Left forelimb (tissue), 1 donor: ENCODE results near the gene DDX11.
A peak's percentile ranks its signal among the peaks of the same experiment; 100 is the strongest.
"Not testable (repeated sequence)": the region's sequence is repeated elsewhere in the genome, so short reads cannot be mapped to it uniquely, and the experiment has no call there.

Experiments
- DNase-seq: peaks from one replicate; pipeline ENCODE4 v3.0.0-alpha.2; 2018; ENCODE audit warnings: low spot score

Gene DDX11

DNA sequence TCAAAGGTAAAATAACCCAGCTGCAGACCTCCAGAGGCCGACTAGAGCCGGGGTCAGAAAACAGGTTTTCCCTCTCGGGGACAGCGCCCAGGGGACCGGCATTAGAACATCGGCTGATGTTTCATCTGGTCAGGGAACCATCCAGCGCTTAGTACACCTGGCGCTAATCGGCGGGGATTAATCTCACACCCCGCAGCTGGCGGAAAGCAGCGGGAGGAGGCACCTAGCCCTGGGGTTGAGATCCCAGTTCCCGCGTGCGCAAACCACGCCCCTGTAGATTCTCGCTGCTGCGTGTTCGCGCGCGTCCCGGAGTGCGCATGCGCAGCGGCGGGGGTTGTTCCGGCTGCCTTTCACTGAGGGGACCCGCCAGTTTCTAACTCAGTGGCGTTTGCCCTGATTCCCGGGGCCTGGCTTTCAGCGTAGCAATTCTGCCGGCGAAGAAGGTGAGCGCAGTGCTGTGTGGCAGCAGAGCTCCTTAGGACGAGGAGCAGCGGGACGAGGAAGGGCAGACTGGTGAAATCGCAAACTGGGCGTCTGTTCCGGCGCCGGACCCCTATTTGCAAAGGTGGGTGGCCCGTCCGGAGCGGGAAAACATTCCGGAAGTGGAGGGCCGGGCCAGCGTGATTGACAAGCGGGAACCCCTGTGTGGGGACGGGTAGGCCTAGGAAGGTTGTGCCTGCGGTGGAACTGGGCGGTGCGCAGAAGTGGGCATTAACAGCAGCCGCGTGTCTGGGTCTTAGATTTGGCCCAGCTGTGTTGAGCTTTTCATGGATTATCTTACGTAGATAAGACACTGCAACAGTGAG, at the start of gene DDX11:
TSS of gene DDX11 (plus strand) at position 334 of the 806 bp plus-strand sequence. CDS start 4,534 bp downstream, outside the sequence.
- peak; percentile 93 for DNase-seq

DNA sequence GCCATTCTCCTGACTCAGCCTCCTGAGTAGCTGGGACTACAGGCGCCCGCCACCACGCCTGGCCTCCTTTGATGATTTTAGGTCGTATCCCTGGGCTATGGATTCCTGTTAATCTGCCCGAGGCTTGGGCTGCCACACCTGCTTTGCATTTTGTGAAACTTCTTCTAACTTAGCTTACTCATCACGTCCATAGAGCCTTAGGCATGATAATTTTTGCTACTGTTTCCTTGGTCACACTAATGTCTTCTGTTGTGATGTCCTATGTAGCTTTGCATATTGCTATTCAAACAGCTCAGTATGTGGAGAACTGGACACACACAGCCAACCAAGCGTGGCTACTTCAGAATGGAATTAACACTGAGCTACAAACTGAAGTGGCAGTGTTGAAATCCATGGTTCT, 47.5 kb upstream of the DDX11 start:
- no peak for DNase-seq

DNA sequence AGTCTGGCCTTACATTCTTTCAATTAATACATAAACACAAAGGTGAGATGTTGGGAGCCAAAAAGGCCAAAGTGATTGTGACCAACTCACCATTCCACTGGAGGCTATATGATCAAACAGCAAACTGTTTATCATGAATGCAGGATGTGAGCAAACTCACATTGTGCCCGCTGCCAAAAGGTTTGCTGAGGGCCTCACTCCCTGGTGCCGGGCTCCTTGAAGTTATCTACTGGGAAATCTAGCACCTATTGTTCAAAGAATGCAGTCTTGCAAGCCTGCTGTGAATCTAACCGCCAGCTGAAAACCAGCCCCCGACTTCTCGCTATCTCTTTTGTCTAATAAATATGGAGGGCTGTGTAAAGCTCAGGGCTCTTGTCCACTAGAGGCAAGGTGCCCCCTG, 46.7 kb upstream of the DDX11 start:
- DNase-seq: not testable (repeated sequence)

DNA sequence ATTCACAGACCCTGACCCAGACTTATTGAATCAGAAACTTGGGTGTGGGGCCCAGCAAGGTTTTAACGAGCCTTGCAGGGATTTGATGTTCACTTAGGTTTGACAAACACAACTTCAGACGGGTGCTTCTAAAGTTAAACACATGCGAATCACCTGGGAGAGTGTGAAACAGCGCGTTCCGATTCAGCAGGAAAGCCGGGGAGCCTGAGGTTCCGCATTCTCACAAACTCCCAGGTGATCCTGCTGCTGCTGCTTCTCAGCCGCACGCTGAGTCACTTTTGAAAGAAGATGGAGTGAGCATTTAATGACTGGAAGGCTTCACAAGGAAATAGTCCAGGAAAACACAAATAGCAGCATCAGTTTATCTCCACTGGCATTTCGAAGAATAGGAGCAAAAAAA, 44.2 kb upstream of the DDX11 start:
- no peak for DNase-seq

DNA sequence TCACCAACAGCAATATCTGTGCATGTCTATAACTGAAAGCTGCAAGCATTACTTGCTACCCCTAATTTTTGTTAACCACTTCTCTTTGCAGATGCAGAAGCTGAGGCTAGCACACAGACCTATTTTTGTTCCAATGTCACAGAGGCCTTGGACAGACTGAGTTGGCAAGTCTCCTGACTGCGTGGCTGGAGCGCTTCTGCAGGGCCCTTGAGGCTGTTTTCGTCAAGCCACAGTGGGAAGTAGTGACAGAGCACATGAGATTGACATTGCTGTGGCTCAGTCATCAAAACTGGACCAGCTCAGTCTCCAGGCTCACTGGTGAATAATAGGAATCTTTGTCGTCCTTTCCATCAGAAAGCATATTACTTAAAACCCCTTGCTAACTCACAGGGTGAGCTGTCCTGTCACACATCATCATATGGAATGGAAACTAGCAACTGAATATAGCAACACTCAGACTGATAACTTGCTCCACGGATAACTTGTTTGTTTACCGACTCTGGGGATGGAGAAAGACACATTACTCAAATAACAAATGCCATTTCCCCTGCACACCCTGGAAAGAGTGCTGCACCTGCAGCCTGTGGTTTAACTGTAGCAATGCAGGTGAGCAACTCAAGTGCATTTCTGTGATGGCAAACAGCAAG, 43.6 kb upstream of the DDX11 start:
- no peak for DNase-seq

DNA sequence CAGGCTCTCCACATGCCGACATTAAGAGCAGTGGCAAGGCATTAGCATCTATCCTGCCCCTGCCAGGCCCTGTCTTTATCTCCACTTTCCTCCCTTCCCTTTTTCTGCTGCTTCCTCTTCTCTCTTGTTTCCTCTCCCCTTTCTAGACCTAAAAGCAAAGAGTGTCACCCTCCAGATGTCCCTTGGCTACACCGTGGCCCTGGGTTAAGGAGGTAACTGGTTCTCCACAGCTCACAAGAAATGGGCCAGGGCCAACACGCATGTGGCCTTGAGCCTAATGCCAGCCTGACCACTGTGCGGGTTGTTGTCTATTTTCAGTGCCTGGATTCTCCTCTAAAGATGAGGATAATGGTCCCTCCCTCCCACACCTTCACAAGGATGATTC, 41.7 kb upstream of the DDX11 start:
- DNase-seq: no peak

DNA sequence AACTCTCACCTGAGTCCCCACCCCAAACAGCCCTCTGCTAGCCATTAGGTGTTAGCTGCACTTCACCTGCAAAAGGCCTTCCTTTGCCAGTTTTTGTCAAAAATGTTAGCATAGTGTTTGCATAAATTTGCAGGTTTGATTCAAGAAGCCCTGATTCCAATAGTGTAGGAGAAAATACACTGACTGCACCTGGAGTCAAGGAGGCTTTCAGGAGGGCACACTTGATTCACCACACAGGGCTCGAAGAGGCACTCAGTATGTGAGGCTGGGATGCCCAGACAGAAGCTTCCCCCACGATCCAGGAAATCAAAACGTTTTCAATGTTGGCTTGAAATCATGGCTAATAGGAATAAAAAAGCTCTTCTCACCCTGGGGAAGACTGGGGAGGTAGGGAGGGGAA, 40.5 kb upstream of the DDX11 start:
- no peak for DNase-seq

DNA sequence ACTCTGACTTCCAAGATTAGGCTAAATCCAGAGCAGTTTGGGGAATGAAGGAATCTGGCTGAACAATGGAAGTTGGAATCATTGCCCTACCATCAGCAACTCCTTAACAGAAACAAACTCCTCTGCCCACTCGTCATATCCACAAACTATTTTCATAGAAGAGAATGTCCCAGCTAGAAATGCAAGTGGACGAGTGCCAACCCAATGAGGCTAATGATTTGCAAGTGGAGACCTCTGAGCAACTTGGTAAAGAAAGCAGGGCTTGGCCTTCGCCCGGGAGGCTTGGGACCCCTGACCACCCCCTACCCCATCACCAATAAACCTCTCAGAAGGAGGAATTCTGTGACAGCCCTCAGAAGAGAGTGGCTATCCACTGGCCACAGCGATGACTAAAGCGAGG, 40.0 kb upstream of the DDX11 start:
- no peak for DNase-seq

DNA sequence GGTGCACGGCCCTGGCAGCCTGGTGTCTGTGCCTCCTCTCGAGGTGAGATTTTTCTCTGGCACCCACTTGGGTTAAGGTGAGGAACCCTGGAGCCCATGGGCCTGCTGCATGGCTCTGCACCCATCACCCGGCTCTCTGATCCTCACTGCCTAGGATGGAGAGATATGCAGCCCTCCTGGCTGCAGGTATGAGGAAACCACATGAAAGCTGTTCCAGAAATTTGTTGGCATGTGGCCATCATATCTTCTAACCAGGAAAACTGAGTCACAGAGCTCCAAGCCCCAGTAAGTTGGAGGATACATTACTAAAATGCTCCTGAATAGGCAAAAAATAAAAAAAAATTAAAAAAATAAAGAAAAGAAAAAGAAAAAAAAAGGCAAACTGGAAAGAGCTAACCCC, 39.3 kb upstream of the DDX11 start:
- DNase-seq: no peak

DNA sequence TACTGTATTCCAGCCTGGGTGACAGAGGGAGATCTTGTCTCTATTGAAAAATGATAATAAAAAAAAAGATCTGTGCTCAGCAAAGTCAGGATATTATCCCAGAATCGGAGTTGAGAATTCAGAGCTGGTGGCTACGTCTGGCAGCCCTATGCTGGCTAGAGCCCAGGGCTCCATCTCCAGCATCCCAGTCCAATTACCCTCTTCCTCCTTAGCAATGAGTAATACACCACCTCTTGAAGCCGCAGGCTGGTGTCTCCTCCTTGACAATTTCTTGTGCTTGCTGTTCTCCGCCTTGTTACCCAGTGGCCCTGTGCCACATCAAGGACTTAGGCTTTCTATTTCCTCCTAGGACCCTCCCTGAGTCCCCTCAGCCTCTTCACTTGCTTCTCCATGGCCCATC, 38.4 kb upstream of the DDX11 start:
- DNase-seq: no peak

DNA sequence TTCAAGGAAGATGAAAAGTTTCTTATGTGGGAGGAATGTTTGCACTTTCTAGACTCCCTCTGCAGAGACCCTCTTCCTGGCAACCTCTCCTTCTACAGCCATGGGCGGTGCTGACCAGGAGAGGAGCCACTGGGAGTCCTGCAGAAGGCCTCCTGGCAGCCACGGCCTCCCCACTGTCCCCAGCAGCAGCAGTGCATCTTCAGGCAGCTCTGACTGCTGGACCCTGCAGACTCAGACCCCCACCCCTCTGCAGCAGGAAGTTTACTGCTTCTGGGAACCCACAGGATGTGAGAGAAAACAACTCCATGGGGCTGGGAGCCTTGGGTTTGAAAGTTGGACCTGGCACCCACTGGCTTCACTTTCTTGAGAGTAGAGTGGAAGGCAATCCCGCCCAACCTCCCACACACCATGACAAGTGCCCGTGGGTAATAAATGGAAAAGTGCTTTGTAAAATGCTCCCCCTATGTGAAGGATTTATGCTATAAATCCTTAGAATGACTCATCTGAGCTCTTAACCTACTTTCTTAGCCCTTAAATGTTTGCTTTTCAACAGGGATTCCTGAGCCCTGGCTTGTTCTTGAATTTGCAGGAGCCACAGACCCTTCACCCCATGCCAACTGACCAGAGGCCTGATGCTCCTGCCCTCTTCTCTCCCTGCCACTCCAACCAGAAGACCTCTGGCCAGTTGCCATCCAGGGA, 37.5 kb upstream of the DDX11 start:
- DNase-seq: no peak

DNA sequence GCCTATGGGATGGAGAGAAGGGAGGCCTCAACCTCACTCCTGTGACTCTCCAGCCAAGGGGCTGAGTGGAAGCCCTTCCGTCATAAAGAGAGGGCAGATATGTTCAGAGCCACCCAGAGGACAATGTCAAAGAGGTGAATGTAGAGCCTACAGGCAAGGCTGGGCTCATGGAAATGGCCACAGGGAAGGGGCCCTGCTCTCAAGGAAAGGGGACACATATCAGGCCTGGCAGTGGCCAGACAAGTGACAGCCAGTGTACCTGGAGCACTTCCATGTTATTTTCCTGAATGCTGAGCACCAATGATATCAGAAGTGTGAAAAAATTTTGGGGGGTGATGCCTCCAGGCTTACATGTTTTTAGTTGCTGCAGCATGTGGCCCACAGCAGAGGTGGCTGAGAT, 36.6 kb upstream of the DDX11 start:
- DNase-seq: no peak

DNA sequence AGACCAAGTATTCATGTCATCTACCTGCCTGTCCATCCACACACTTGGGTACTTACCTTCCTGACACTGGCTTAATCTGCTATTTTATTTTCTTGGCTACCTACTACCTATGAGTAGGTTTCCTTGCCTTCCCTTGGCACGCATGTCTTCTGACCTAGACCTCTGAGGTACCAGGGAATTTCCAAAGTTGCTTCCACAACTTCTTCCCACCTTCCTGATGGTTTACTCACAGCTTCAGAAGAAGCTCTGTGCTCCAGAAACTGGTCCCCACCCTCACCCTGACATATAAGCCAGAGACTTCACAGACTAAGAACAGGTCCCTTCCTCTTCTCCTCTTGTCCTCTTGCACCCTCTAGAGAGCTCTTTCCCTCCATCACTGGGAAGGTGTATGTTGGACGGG, 35.7 kb upstream of the DDX11 start:
- DNase-seq: no peak

DNA sequence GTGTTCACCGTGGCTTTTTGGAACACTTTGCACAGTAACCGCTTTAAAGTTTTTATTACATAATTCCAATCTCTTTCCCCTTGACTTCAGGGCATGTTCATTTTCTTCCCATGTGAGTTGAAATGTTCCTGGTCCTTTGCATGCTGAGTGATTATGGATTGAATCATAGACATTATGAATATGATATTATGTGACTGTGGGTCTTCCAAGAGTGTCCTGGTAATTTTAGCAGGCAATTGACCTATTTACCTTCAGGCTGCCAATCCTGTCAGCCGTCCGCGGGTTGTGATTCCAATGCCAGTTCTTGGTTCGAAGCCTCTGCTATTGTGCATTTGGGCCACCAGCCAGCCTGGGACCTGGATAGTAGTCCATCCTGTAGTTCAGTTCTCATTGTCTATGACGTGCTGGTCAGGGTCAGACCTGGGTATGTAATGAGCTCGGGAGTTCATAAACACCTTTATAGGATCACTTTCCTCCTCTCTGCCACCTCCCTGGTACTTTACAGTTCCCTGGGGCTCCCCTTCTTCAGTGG, 32.6 kb upstream of the DDX11 start:
- no peak for DNase-seq

DNA sequence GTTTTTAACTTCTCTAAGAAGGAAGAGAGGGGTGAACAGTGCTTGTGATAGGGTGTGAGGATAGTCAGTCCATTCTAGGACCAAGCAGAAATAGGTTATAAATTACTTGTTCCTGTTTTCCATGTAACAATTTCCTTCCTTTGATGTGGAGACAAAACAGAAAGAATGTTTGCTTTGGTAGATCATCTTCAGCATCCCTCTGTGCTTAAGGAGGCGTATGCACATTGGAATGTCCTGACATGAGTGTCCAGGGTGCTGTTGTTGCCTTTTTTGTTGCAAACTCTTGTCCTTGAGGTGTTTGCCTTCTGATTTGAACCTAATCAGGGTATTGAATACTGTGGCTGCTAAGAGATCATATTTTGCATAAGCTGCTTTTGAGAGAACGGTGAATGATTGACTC, 23.5 kb upstream of the DDX11 start:
- DNase-seq: not testable (repeated sequence)

DNA sequence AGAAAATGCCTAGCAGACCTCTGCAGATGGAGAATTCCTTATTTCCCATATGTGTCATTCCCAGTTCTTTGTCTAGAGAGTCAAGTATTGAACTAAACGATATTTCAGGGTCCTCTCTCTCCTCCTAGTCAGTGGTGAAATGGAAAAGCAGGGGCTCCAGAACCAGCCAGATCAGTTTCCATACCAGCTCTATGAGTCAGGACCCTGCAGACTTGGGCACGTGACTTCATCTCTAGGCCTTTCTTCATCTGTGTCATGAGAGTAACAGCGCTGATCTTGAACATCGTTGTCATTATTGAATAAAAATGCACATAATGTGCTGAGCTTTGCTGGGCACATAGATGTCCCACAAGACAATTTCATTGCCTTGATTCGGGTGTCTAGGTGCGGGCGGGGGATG, 23.1 kb upstream of the DDX11 start:
- not testable (repeated sequence) for DNase-seq

DNA sequence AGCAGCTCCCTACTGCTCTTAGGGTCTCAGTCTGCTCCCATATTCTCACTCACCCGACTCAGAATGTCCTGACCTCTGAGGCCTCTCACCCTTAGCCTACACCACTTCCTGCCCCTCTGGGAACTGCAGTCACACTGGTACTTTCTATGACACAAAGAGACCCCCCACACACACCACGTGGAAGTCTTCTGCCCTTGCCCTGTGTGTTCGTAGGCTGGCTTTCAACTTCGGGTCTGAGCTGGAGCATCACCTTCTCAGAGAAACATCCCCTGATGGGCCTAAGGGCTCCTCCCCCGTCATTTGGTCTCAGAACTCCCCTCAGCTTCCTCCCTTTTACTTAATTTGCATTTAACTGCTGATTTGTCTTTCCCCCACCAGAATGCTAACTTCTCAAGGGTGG, 22.0 kb upstream of the DDX11 start:
- DNase-seq: not testable (repeated sequence)

DNA sequence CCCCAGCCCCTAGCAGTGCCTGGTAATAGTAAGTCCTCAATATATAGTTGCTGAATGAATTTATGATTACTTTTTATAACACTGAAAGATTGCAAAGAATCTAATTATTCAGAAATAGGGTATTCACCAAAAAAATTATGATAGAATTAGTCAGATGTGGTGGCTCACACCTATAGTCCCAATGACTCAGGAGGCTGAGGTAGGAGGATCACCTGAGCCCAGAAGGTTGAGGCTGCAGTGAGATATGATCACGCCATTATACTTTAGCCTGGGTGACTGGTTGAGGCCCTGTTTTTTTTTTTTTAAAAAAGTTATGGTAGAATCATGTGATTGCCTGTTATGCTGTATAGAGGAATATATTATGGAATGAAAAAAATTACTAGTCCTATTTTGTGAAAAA, 21.5 kb upstream of the DDX11 start:
- DNase-seq: not testable (repeated sequence)

DNA sequence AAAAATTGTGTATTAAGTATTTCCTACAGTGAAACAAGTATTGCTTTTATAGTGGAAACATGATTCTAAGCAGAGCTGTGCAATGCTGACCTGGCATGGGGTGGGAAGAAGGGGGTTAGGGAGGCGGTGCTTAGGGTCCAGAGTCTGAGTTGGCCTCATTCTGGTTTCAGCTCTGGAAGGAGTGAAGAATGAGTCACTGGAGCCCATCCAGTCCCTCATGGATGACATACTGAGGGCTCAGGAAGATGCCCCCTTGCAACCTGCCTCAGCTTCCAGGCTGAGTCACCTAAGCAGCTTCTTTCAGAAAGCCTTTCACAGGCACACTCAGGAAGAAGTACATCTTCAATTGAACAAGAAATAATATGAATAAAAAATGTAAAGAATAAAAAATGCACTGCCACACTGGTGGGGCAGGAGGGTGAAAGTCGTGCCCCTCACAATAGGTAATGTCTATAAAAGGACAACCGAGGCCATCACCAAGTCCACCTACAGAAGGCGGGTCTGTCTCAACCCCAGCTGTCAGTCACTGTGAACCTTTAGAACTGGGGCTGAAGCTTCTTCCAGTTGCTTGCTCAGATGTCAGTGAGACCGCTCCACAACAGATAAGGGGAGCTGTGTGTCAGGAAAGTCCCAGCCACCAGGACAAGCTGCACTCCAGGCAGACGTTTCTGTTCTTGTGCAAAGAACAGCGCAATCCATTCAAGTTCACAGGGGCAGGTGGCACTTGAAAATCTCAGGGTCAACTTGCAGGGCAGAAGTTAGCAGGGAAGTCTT, 20.8 kb upstream of the DDX11 start:
- not testable (repeated sequence) for DNase-seq

DNA sequence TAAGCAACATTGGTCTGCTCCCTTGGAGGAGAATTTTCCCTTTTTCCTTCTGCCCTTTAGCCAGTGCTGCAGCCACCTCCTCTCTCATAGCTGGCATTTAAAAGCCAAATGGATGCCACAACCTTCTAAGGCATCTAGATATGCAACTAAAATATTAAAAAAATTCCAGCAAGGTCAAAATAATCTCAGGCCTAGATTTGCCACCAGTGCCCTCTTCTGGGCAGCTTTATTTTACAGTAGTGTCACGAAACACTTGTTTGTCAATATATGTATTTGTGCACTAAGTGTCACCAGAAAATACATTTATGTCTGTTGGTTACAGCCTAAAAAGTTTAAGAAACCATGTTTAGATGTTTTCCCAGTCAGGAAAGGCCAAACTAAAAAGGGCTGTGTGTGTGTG, 19.7 kb upstream of the DDX11 start:
- DNase-seq: not testable (repeated sequence)

DNA sequence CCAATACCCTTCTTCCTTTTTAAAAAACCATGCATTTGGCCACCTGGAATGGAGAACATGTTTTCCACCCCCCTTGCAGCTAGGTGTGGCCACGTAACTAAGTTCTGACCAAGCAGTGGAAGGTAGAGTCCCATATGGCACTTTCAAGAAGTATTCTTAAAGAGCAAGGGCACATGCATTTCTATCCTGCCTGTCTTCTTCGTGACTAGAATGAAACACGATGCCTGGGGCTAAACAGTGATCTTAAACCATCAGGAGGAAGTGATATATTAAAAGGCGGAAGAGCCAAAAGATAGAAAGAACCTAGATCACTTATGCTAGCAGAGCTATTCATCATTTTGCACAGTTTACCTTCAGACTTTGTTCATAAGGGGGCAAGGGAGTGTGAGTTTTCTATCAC, 16.0 kb upstream of the DDX11 start:
- no peak for DNase-seq

DNA sequence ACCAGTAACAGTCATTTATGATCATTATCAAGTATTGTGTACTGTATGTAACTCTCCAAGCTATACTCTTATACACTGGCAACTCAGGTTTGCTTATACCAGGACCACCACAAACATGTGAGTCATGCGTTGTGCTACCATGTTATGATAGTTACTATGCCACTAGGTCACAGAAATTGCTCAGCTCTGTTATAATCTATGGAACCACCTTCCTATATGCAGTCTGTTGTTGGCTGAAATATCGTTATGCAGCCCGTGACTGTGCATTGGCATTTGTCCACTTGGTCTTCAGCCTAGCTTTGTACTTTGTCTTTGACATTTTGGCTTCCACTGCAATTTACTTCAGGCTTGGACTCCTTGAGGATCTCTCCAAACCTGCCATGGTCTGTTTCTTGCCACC, 7.5 kb upstream of the DDX11 start:
- DNase-seq: not testable (repeated sequence)
